ENCODE data around the gene TRIM26. TPM values are rescaled to one million over a fixed set of nuclear protein-coding genes. Genes with fewer than 3 reads are reported as not detected.
A peak's percentile ranks its signal among the peaks of the same experiment; 100 is the strongest.

The TRIM26 gene
- total and polyA plus RNA-seq, 2 experiments from 2014 or later: 27.2 to 37.2 TPM

GRCh38 chr6:30157581-30157980, 55.6 kb downstream of the TRIM26 start:
- no peaks in the 10 kb centered on the region for H3K9me2 ChIP-seq (replicated peaks; ENCODE audit: insufficient read depth)
- H3K4me2 ChIP-seq: no peak overlapping the region
- H3K9me3 ChIP-seq (ENCODE audit: low read depth): no peaks in the 10 kb centered on the region
- H3K4me3 ChIP-seq: no peak overlapping the region
- H3K4me1 ChIP-seq (ENCODE audit: insufficient read depth): peaks cover 14% of the 10 kb centered on the region
- TF ChIP-seq EZH2phosphoT487 (IDR thresholded peaks at IDR 0.05; ENCODE audit: low read depth, severe bottlenecking, unreplicated experiment): no peak
- TF ChIP-seq, protein P1, sequence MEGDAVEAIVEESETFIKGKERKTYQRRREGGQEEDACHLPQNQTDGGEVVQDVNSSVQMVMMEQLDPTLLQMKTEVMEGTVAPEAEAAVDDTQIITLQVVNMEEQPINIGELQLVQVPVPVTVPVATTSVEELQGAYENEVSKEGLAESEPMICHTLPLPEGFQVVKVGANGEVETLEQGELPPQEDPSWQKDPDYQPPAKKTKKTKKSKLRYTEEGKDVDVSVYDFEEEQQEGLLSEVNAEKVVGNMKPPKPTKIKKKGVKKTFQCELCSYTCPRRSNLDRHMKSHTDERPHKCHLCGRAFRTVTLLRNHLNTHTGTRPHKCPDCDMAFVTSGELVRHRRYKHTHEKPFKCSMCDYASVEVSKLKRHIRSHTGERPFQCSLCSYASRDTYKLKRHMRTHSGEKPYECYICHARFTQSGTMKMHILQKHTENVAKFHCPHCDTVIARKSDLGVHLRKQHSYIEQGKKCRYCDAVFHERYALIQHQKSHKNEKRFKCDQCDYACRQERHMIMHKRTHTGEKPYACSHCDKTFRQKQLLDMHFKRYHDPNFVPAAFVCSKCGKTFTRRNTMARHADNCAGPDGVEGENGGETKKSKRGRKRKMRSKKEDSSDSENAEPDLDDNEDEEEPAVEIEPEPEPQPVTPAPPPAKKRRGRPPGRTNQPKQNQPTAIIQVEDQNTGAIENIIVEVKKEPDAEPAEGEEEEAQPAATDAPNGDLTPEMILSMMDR (IDR thresholded peaks at IDR 0.05; ENCODE audit: poor library complexity): no peak
- TF ChIP-seq EZH2 (IDR thresholded peaks at IDR 0.05; ENCODE audit: borderline replicate concordance): no peak
- H3K79me2 ChIP-seq: no peaks in the 10 kb centered on the region
- no peaks in the 10 kb centered on the region for H3K36me3 ChIP-seq (replicated peaks; ENCODE audit: insufficient read depth, low read depth)
- no peaks in the 10 kb centered on the region for H4K20me1 ChIP-seq (ENCODE audit: insufficient read depth, poor library complexity, severe bottlenecking)
- H3K27me3 ChIP-seq: peaks cover 13% of the 10 kb centered on the region
- H2AFZ ChIP-seq: no peak overlapping the region
- DNase-seq (ENCODE audit: low spot score): no peak
- H3K27ac ChIP-seq: no peak overlapping the region

DNA sequence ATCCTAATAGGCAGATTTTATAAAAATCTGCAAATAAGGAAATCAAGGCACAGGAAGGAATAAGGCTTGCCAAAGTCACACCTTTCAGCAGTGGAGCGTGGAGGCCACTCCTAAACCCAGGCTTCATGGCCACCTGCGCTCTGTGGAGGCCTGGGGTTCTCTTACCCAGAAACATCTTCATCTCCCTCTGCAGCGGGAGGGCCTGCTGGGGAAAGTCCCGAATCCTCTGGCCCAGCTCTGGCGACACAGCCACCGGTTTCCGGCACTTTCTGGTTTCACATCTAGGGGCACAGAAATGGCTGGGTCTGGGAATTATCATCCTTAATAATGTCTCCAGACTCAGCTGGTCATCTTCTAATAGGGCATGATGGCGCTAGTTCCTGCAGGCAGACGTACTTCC, 56.4 kb downstream of the TRIM26 start:
- no peaks in the 10 kb centered on the region for H3K79me2 ChIP-seq
- H3K27me3 ChIP-seq: peaks cover 13% of the 10 kb centered on the region
- peaks cover 14% of the 10 kb centered on the region for H3K4me1 ChIP-seq (ENCODE audit: insufficient read depth)
- DNase-seq (ENCODE audit: low spot score): no peak
- H3K27ac ChIP-seq: peak overlapping the region; percentile 56
- TF ChIP-seq, protein P1 (IDR thresholded peaks at IDR 0.05; ENCODE audit: poor library complexity): no peak
- no peak for TF ChIP-seq EZH2phosphoT487 (IDR thresholded peaks at IDR 0.05; ENCODE audit: low read depth, severe bottlenecking, unreplicated experiment)
- no peak for TF ChIP-seq EZH2 (IDR thresholded peaks at IDR 0.05; ENCODE audit: borderline replicate concordance)
- H3K4me2 ChIP-seq: no peak overlapping the region
- no peak overlapping the region for H2AFZ ChIP-seq
- no peaks in the 10 kb centered on the region for H3K9me3 ChIP-seq (ENCODE audit: low read depth)
- H3K36me3 ChIP-seq (replicated peaks; ENCODE audit: insufficient read depth, low read depth): no peaks in the 10 kb centered on the region
- H3K9me2 ChIP-seq (replicated peaks; ENCODE audit: insufficient read depth): no peaks in the 10 kb centered on the region
- 96% methylated on average over 9 of the region's 9 CpGs for WGBS (ENCODE audit: low lambda C conversion rate, missing lambda C conversion rate)
- H4K20me1 ChIP-seq (ENCODE audit: insufficient read depth, poor library complexity, severe bottlenecking): no peaks in the 10 kb centered on the region
- H3K4me3 ChIP-seq: no peak overlapping the region

DNA sequence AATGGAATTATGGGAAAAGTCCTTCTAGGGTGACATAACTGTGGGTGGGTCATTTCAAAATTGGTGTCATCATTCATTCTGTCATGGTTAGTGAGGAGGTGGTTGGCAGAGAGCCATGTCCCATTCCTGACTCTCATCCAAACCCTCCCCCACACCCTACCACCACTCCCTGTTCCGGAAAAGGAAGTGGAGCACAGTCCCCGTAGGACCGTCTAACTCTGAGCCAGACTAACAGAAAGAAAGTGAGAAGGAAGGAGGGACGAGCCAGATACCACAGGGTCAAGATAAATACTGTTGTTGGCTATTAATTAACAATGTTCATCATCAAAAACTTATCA, 57.0 kb downstream of the TRIM26 start:
- Histone ChIP-seq H2AFZ (no peak overlapping the region), H3K4me3 (no peak overlapping the region), H3K36me3 (replicated peaks; ENCODE audit: insufficient read depth, low read depth) (no peaks in the 10 kb centered on the region), H3K9me3 (ENCODE audit: low read depth) (no peaks in the 10 kb centered on the region), H3K27ac (peak overlapping the region; percentile 90), H3K4me2 (no peak overlapping the region), H3K4me1 (ENCODE audit: insufficient read depth) (peaks cover 14% of the 10 kb centered on the region), H3K9me2 (replicated peaks; ENCODE audit: insufficient read depth) (no peaks in the 10 kb centered on the region), H4K20me1 (ENCODE audit: insufficient read depth, poor library complexity, severe bottlenecking) (no peaks in the 10 kb centered on the region), H3K27me3 (peaks cover 13% of the 10 kb centered on the region), H3K79me2 (no peaks in the 10 kb centered on the region)
- TF ChIP-seq, protein P1 (IDR thresholded peaks at IDR 0.05; ENCODE audit: poor library complexity): no peak
- no peak for TF ChIP-seq EZH2 (IDR thresholded peaks at IDR 0.05; ENCODE audit: borderline replicate concordance)
- TF ChIP-seq EZH2phosphoT487 (IDR thresholded peaks at IDR 0.05; ENCODE audit: low read depth, severe bottlenecking, unreplicated experiment): no peak
- 60% methylated on average over 4 of the region's 4 CpGs for WGBS (ENCODE audit: low lambda C conversion rate, missing lambda C conversion rate)
- DNase-seq (ENCODE audit: low spot score): peak; percentile 65
